Type B pancreatic cell (in vitro differentiated cells): ENCODE measurements around the gene TNN. TPM values are rescaled to one million over a fixed set of nuclear protein-coding genes. Genes with fewer than 3 reads are reported as not detected.
"Not testable (repeated sequence)": the region's sequence is repeated elsewhere in the genome, so short reads cannot be mapped to it uniquely, and the experiment has no call there.

Experiments used
- DNase-seq: peaks from one replicate; pipeline ENCODE4 v3.0.0; 2021; ENCODE audit warnings: mixed read lengths; ENCODE audit not compliant: unreplicated experiment; ENCODE audit errors: extremely low spot score
- H3K27ac Mint-ChIP-seq: 2 replicates; pipeline ENCODE4 v1.8.0; 2021; ENCODE audit warnings: mild to moderate bottlenecking, mixed read lengths
- H3K27me3 Mint-ChIP-seq: 2 replicates; pipeline ENCODE4 v1.8.0; 2021; ENCODE audit warnings: mixed read lengths
- H3K36me3 Mint-ChIP-seq: 2 replicates; pipeline ENCODE4 v1.8.0; 2021; ENCODE audit warnings: mixed read lengths
- H3K4me1 Mint-ChIP-seq: one replicate; pipeline ENCODE4 v1.8.0; 2021; ENCODE audit warnings: mixed read lengths; ENCODE audit not compliant: unreplicated experiment
- H3K4me3 Mint-ChIP-seq: 2 replicates; pipeline ENCODE4 v1.8.0; 2021; ENCODE audit warnings: mild to moderate bottlenecking, mixed read lengths
- H3K9me3 Mint-ChIP-seq: 2 replicates; pipeline ENCODE4 v1.8.0; 2021; ENCODE audit warnings: mixed read lengths
- CTCF ChIP-seq: fragments of 200-600 bp; sonication (generic); conservative IDR thresholded peaks from 2 replicates; pipeline ENCODE4 v1.5.0; 2021; ENCODE audit warnings: antibody characterized with exemption, mild to moderate bottlenecking
- long read RNA-seq: library from polyadenylated mRNA; unstranded; transcript quantifications from one replicate; pipeline ENCODE4 v2.0.0, GENCODE V29; 2020
- total RNA-seq: library from RNA; stranded (reverse); gene quantifications from 2 replicates; pipeline ENCODE4 v1.2.1, GENCODE V29; 2021; ENCODE audit warnings: low replicate concordance

Gene TNN
- total RNA-seq = 0.57 and 5.0 TPM in 2 replicates
- long read RNA-seq, partial matches to known transcripts = 2 of 3 reads
- long read RNA-seq, other reads (novel, unspliced or antisense) = 1 of 3 reads

GRCh38 chr1:175067362-175068106 lies at the start of gene TNN:
Gene TNN, plus strand, starts transcription at chr1:175067833. Its CDS starts 9,586 bp downstream, at chr1:175077419.
- peaks cover 13% of the 10 kb centered on the region for H3K27me3 Mint-ChIP-seq
- H3K27ac Mint-ChIP-seq = no peak within 1 kb of the TSS
- no peak for DNase-seq

GRCh38 chr1:175019524-175019923 lies 48.1 kb upstream of the TNN start:
- DNase-seq = no peak
- Mint-ChIP-seq H3K4me1 (peaks cover 13% of the 10 kb centered on the region), H3K36me3 (peaks cover 14% of the 10 kb centered on the region), H3K9me3 (peaks cover 5% of the 10 kb centered on the region), H3K4me3 (no peak overlapping the region), H3K27me3 (no peaks in the 10 kb centered on the region), H3K27ac (no peak overlapping the region)
- TF ChIP-seq CTCF = no peak

More at GRCh38 chr1:175067362-175068106, at the start of gene TNN:
- no peak within 1 kb of the TSS for H3K4me3 Mint-ChIP-seq
- no peaks in the 10 kb centered on the region for H3K36me3 Mint-ChIP-seq
- H3K4me1 Mint-ChIP-seq = peaks cover 10% of the 10 kb centered on the region
- no peak for TF ChIP-seq CTCF
- no peaks in the 10 kb centered on the region for H3K9me3 Mint-ChIP-seq

GRCh38 chr1:175023043-175023921 lies 44.4 kb upstream of the TNN start, which contains the start of gene MRPS14:
Gene MRPS14, minus strand, starts transcription at chr1:175023425. Its CDS starts 17 bp downstream, at chr1:175023408.
- TF ChIP-seq CTCF = no peak
- Mint-ChIP-seq H3K27ac (peak within 1 kb of the TSS; percentile 93), H3K36me3 (peaks cover 3% of the 10 kb centered on the region), H3K4me3 (peak within 1 kb of the TSS; percentile 96), H3K27me3 (no peaks in the 10 kb centered on the region), H3K4me1 (peaks cover 13% of the 10 kb centered on the region), H3K9me3 (peaks cover 5% of the 10 kb centered on the region)
- DNase-seq = peak; percentile 97

GRCh38 chr1:175023922-175024242 lies 43.8 kb upstream of the TNN start:
- H3K9me3 Mint-ChIP-seq, DNase-seq, H3K36me3 Mint-ChIP-seq, H3K27me3 Mint-ChIP-seq: not testable (repeated sequence)
- peaks cover 13% of the 10 kb centered on the region for H3K4me1 Mint-ChIP-seq
- H3K27ac Mint-ChIP-seq = peak overlapping the region; percentile 93
- H3K4me3 Mint-ChIP-seq = peak overlapping the region; percentile 96

- H3K4me1 Mint-ChIP-seq = peaks cover 19% of the 10 kb centered on the region
- H3K27ac Mint-ChIP-seq = peak overlapping the region; percentile 16
- peaks cover 5% of the 10 kb centered on the region for H3K9me3 Mint-ChIP-seq
- no peak for DNase-seq
- H3K4me3 Mint-ChIP-seq = peak overlapping the region; percentile 53
- TF ChIP-seq CTCF = no peak
- H3K27me3 Mint-ChIP-seq = no peaks in the 10 kb centered on the region
- H3K36me3 Mint-ChIP-seq = no peaks in the 10 kb centered on the region
Measured at GRCh38 chr1:175024773-175025172, 42.9 kb upstream of the TNN start.

- Mint-ChIP-seq H3K9me3 (no peaks in the 10 kb centered on the region), H3K27me3 (no peaks in the 10 kb centered on the region), H3K36me3 (no peaks in the 10 kb centered on the region), H3K27ac (peak overlapping the region; percentile 30), H3K4me3 (no peak overlapping the region), H3K4me1 (peaks cover 17% of the 10 kb centered on the region)
- no peak for TF ChIP-seq CTCF
- no peak for DNase-seq
Measured at GRCh38 chr1:175033953-175034352, 33.7 kb upstream of the TNN start.
